Aorta (tissue), 5 donors: ENCODE results near the gene PINLYP. TPM values are rescaled to one million over a fixed set of nuclear protein-coding genes. Genes with fewer than 3 reads are reported as not detected.
A peak's percentile ranks its signal among the peaks of the same experiment; 100 is the strongest.
"Not testable (repeated sequence)": the region's sequence is repeated elsewhere in the genome, so short reads cannot be mapped to it uniquely, and the experiment has no call there.

Experiments used
- ATAC-seq: fragments of 200-7000 bp; cut with Tn5 transposase; one replicate; pipeline ENCODE4 v1.9.1; 2022; ENCODE audit warnings: moderate library complexity; ENCODE audit not compliant: low FRiP score
- DNase-seq, 2 donors: peaks; one replicate each; pipeline ENCODE4 v3.0.0-alpha.2; 2020
- H3K27ac ChIP-seq, 2 donors: one replicate each; pipeline ENCODE4 v1.5.1; 2013; ENCODE audit warnings: low read length in 2 of 2, mild to moderate bottlenecking in 2 of 2, moderate library complexity in 2 of 2, control low read depth in 1 of 2, inconsistent platforms in 1 of 2, low read depth in 1 of 2
- H3K27me3 ChIP-seq, 2 donors: one replicate each; pipeline ENCODE4 v1.6.1; 2013; ENCODE audit warnings: control low read depth in 1 of 2, low read length in 1 of 2, mild to moderate bottlenecking in 1 of 2, moderate library complexity in 1 of 2; ENCODE audit not compliant: insufficient read depth in 2 of 2, control insufficient read depth in 1 of 2
- H3K36me3 ChIP-seq, 2 donors: one replicate each; pipeline ENCODE4 v1.6.1; 2013; ENCODE audit warnings: control low read depth in 1 of 2, low read length in 1 of 2, mild to moderate bottlenecking in 1 of 2; ENCODE audit not compliant: insufficient read depth in 2 of 2, control insufficient read depth in 1 of 2
- H3K4me1 ChIP-seq, 2 donors: one replicate each; pipeline ENCODE4 v1.6.1; 2013; ENCODE audit warnings: low read length in 2 of 2, control low read depth in 1 of 2, mild to moderate bottlenecking in 1 of 2, moderate library complexity in 1 of 2; ENCODE audit not compliant: insufficient read depth in 2 of 2, control insufficient read depth in 1 of 2
- H3K4me3 ChIP-seq, 2 donors: one replicate each; pipeline ENCODE4 v1.5.1; 2013; ENCODE audit warnings: low read length in 2 of 2, control low read depth in 1 of 2, mild to moderate bottlenecking in 1 of 2
- H3K9me3 ChIP-seq: one replicate; pipeline ENCODE4 v1.6.1; 2013; ENCODE audit warnings: mild to moderate bottlenecking, low read length; ENCODE audit not compliant: control insufficient read depth
- WGBS, 2 donors: extraction: QIAGEN DNeasy Blood & Tissue Kit; methylation state at CpG; one replicate each; pipeline ENCODE4 v1.1.7; 2013; 5-methylcytosine and 5-hydroxymethylcytosine counted together
- intact Hi-C, 2 donors: fragments of 100-400 bp; cut with DNase I; formaldehyde crosslinking; loops; one replicate each; pipeline versions ENCODE4 v1.14.2 to v1.15.0; 2022
- polyA plus RNA-seq, 2 donors: library from polyadenylated mRNA; stranded (reverse); fragments of 200-250 nt; gene quantifications; one replicate each; pipeline ENCODE4 v1.2.3, GENCODE V29; 2013
- total RNA-seq, 2 donors: library from RNA; stranded (reverse); fragmentation: NEBNext Ultra II Directional; extraction: Animal tissue kit (Norgen Biotek cat#: 25700); gene quantifications; one replicate each; pipeline ENCODE4 v1.2.1, GENCODE V29; 2021
- donor health status: healthy with polysubstance abuse.
- donor health status: Bipolar disorder and iron deficiency.
- donor health status: DM: no; HTN: no; CAD: no.
- donor health status: DM: no; HTN: no; CAD: no.
- donor health status: DM: yes; HTN: yes; CAD: no.

PINLYP gene
- total and polyA plus RNA-seq, 4 donors: 8.2 to 22.9 (median 15.5) TPM

- Histone ChIP-seq H3K27me3 (no peaks in the 10 kb centered on the region), H3K27ac (peak overlapping the region in 1 of 2 donors; percentile 50), H3K36me3 (peaks cover 0 to 10% of the 10 kb centered on the region in 2 donors), H3K4me1 (peaks cover 0 to 5% of the 10 kb centered on the region in 2 donors), H3K9me3 (no peaks in the 10 kb centered on the region), H3K4me3 (peak overlapping the region; percentile 15 to 74)
- 1% methylated on average over 18 of the region's 18 CpGs for WGBS, 2 donors
- DNase-seq (no peak), ATAC-seq (peak; percentile 26)
- intact Hi-C loops: no loop called here
These were observed 20.0 kb downstream of the PINLYP start for GRCh38 chr19:43595605-43595998.

- Histone ChIP-seq H3K27ac (peak within 1 kb of the TSS; percentile 15 to 61), H3K36me3 (peaks cover 0 to 10% of the 10 kb centered on the region in 2 donors), H3K4me3 (peak within 1 kb of the TSS; percentile 45 to 74), H3K9me3 (no peaks in the 10 kb centered on the region), H3K4me1 (peaks cover 0 to 5% of the 10 kb centered on the region in 2 donors), H3K27me3 (no peaks in the 10 kb centered on the region)
- peak; percentile 100 for DNase-seq
- ATAC-seq: peak; percentile 97
- intact Hi-C loops: loop anchor here (1.0 to 2.0 kb wide), 2 partner anchors 21 to 63 kb away; partner anchors contain the start of genes PINLYP (in 2 of the 2), XRCC1 (in 2 of the 2) and ZNF575 (in 1 of the 2)
- WGBS, 2 donors: 0% methylated on average over 58 to 60 of the region's 60 CpGs
These were observed 20.6 kb downstream of the PINLYP start, which contains the start of the genes IRGQ and ZNF576 for GRCh38 chr19:43595999-43596841. IRGQ (minus strand) TSS chr19:43596134; CDS start chr19:43595338, 796 bp downstream. ZNF576 (plus strand) TSS chr19:43596595; CDS start chr19:43597109, 514 bp downstream.

- peak overlapping the region; percentile 39 to 45 for H3K4me3 ChIP-seq
- no peaks in the 10 kb centered on the region for H3K27me3 ChIP-seq
- no peak for ATAC-seq
- DNase-seq: no peak
- intact Hi-C loops: loop anchor here (1.0 to 2.0 kb wide), 2 partner anchors 22 to 64 kb away; partner anchors contain the start of genes PINLYP (in 2 of the 2), XRCC1 (in 2 of the 2) and ZNF575 (in 1 of the 2)
- H3K9me3 ChIP-seq: no peaks in the 10 kb centered on the region
- WGBS, 2 donors: 21% methylated on average over 7 of the region's 7 CpGs
- peak overlapping the region; percentile 15 to 61 for H3K27ac ChIP-seq
- H3K36me3 ChIP-seq: peaks cover 0 to 9% of the 10 kb centered on the region in 2 donors
- peaks cover 0 to 5% of the 10 kb centered on the region in 2 donors for H3K4me1 ChIP-seq
These were observed 21.4 kb downstream of the PINLYP start for GRCh38 chr19:43596842-43597461.

GRCh38 chr19:43597876-43598275 is 22.3 kb downstream of the PINLYP start:
- H3K4me1 ChIP-seq: peaks cover 0 to 5% of the 10 kb centered on the region in 2 donors
- intact Hi-C loops: loop anchor here in 1 of 2 donors (2.0 kb wide), 1 partner anchor 65 kb away; the partner anchor contains the start of gene ZNF575
- H3K9me3 ChIP-seq: no peaks in the 10 kb centered on the region
- peaks cover 3 to 8% of the 10 kb centered on the region in 2 donors for H3K36me3 ChIP-seq
- H3K4me3 ChIP-seq: peak overlapping the region in 1 of 2 donors; percentile 39
- DNase-seq: no peak
- no peak overlapping the region for H3K27ac ChIP-seq
- no peaks in the 10 kb centered on the region for H3K27me3 ChIP-seq
- no peak for ATAC-seq
- 46 to 52% methylated on average over 5 of the region's 5 CpGs for WGBS, 2 donors

GRCh38 chr19:43598445-43599240 is 23.0 kb downstream of the PINLYP start:
- Histone ChIP-seq H3K27ac (no peak overlapping the region), H3K4me1 (peaks cover 0 to 5% of the 10 kb centered on the region in 2 donors), H3K27me3 (no peaks in the 10 kb centered on the region), H3K4me3 (no peak overlapping the region), H3K9me3 (no peaks in the 10 kb centered on the region), H3K36me3 (peaks cover 3 to 6% of the 10 kb centered on the region in 2 donors)
- DNase-seq (no peak), ATAC-seq (no peak)
- intact Hi-C loops: no loop called here
- WGBS, 2 donors: 89 to 91% methylated on average over 19 of the region's 19 CpGs

GRCh38 chr19:43599635-43600295 is 24.2 kb downstream of the PINLYP start:
- ATAC-seq: no peak
- intact Hi-C loops: no loop called here
- H3K27ac ChIP-seq: no peak overlapping the region
- DNase-seq: no peak
- 76 to 82% methylated on average over 4 of the region's 4 CpGs for WGBS, 2 donors
- H3K4me1 ChIP-seq: peaks cover 0 to 5% of the 10 kb centered on the region in 2 donors
- H3K36me3 ChIP-seq: peaks cover 3 to 6% of the 10 kb centered on the region in 2 donors
- no peak overlapping the region for H3K4me3 ChIP-seq
- no peaks in the 10 kb centered on the region for H3K27me3 ChIP-seq
- no peaks in the 10 kb centered on the region for H3K9me3 ChIP-seq

GRCh38 chr19:43600326-43600725 is 24.7 kb downstream of the PINLYP start:
- WGBS, 2 donors: 58 to 60% methylated on average over 5 of the region's 5 CpGs
- H3K36me3 ChIP-seq, H3K4me3 ChIP-seq, H3K9me3 ChIP-seq, H3K27ac ChIP-seq, H3K27me3 ChIP-seq, DNase-seq, ATAC-seq, H3K4me1 ChIP-seq, intact Hi-C loops: not testable (repeated sequence)
